HCT116 (cell line): ENCODE data around the gene TRERF1. TPM values are rescaled to one million over a fixed set of nuclear protein-coding genes. Genes with fewer than 3 reads are reported as not detected.

Experiments
- ATAC-seq: fragments of 200-7000 bp; cut with Tn5 transposase; 2 replicates; pipeline ENCODE4 v1.9.1; 2020; ENCODE audit warnings: mild to moderate bottlenecking, moderate library complexity
- BruUV-seq: library from RNA; stranded (reverse); fragments of 400-500 nt; replicated peaks from 2 replicates; lab custom pipeline; 2021; lab: Mats Ljungman, UMichigan
- CTCF ChIA-PET: fragments of 300-600 bp; sonication (Branson Sonifier 250); formaldehyde crosslinking; loops from one replicate; lab custom pipeline; 2021; ENCODE audit warnings: antibody characterized with exemption; lab: Charles Lee
- POLR2A ChIA-PET: fragments of 300-600, 350-600 bp; sonication (Branson Sonifier 250); formaldehyde crosslinking; loops from one replicate; lab custom pipeline; 2021; ENCODE audit warnings: antibody characterized with exemption; lab: Charles Lee
- RAD21 ChIA-PET, 2 experiments: fragments of 300-600 bp; sonication (Branson Sonifier 250); formaldehyde crosslinking; loops; one replicate each; lab custom pipeline; 2023; ENCODE audit warnings: low total read pairs in 2 of 2; ENCODE audit not compliant: uncharacterized antibody in 2 of 2, unreplicated experiment in 2 of 2, low non-redundant PET in 1 of 2; lab: Charles Lee
- DNase-seq: peaks from one replicate; pipeline ENCODE4 v3.0.0-alpha.2; 2010; ENCODE audit warnings: low read depth, low spot score
- H2AFZ ChIP-seq: fragments of 200-600 bp; shearing (Covaris generic), sonication (generic); 2 replicates; pipeline ENCODE4 v1.6.1; 2017; ENCODE audit warnings: low read depth, mixed run types, mixed read lengths, antibody characterized with exemption, low read length; ENCODE audit not compliant: poor library complexity, severe bottlenecking
- H3K27ac ChIP-seq: 2 replicates; pipeline ENCODE4 v1.5.1; 2012; ENCODE audit warnings: low read depth, low read length
- H3K27me3 ChIP-seq: fragments of 200-600 bp; sonication (generic); 2 replicates; pipeline ENCODE4 v1.6.1; 2016; ENCODE audit warnings: mixed run types, low read length, mixed read lengths; ENCODE audit not compliant: insufficient read depth
- H3K36me3 ChIP-seq, 2 experiments: fragments of 200-500 bp in 1 of 2; fragments of 200-600 bp in 1 of 2; sonication (Bioruptor generic) in 1 of 2; sonication (generic) in 1 of 2; 2 replicates each; pipeline versions ENCODE4 v1.5.1 to v1.6.1; 2014 to 2016; ENCODE audit warnings: low read length in 2 of 2, inconsistent platforms in 1 of 2, mixed read lengths in 1 of 2, mixed run types in 1 of 2; ENCODE audit not compliant: insufficient read depth in 2 of 2, control insufficient read depth in 1 of 2
- H3K4me1 ChIP-seq, 2 experiments: fragments of 200-600 bp in 1 of 2; sonication (generic) in 1 of 2; 2 replicates each; pipeline versions ENCODE4 v1.5.1 to v1.6.1; 2012 to 2017; ENCODE audit warnings: low read length in 2 of 2, inconsistent platforms in 1 of 2, mild to moderate bottlenecking in 1 of 2, mixed read lengths in 1 of 2, mixed run types in 1 of 2, moderate library complexity in 1 of 2; ENCODE audit not compliant: insufficient read depth in 2 of 2, control insufficient read depth in 1 of 2
- H3K4me2 ChIP-seq: fragments of 200-600 bp; sonication (generic); 2 replicates; pipeline ENCODE4 v1.6.1; 2017; ENCODE audit warnings: mixed run types, low read length, mixed read lengths
- H3K4me3 ChIP-seq, 2 experiments: fragments of 200-600 bp in 1 of 2; sonication (generic) in 1 of 2; replicated peaks in 1 of 2; 2 replicates each; pipeline ENCODE4 v1.5.1; 2011 to 2016; ENCODE audit warnings: low read length in 2 of 2, control low read depth in 1 of 2, low read depth in 1 of 2, mild to moderate bottlenecking in 1 of 2, mixed read lengths in 1 of 2, mixed run types in 1 of 2
- H3K79me2 ChIP-seq: fragments of 200-600 bp; sonication (generic); 2 replicates; pipeline ENCODE4 v1.6.1; 2017; ENCODE audit warnings: mild to moderate bottlenecking, mixed run types, low read length, moderate library complexity, mixed read lengths; ENCODE audit not compliant: insufficient read depth
- H3K9ac ChIP-seq: fragments of 200-600 bp; sonication (generic); 2 replicates; pipeline ENCODE4 v1.6.1; 2016; ENCODE audit warnings: low read length, mixed read lengths
- H3K9me2 ChIP-seq: fragments of 200-600 bp; sonication (generic), shearing (Covaris generic); 2 replicates; pipeline ENCODE4 v1.6.1; 2017; ENCODE audit warnings: mixed run types, mild to moderate bottlenecking, moderate library complexity; ENCODE audit not compliant: insufficient read depth
- H3K9me3 ChIP-seq, 2 experiments: fragments of 200-500 bp in 1 of 2; fragments of 200-600 bp in 1 of 2; sonication (Bioruptor generic) in 1 of 2; sonication (generic) in 1 of 2; 2 replicates each; pipeline ENCODE4 v1.6.1; 2014 to 2017; ENCODE audit warnings: low read length in 2 of 2, mixed read lengths in 2 of 2, inconsistent platforms in 1 of 2, low read depth in 1 of 2, mild to moderate bottlenecking in 1 of 2, mixed run types in 1 of 2, moderate library complexity in 1 of 2; ENCODE audit not compliant: control insufficient read depth in 1 of 2, insufficient read depth in 1 of 2
- H4K20me1 ChIP-seq: fragments of 200-600 bp; sonication (generic), shearing (Covaris generic); 2 replicates; pipeline ENCODE4 v1.6.1; 2017; ENCODE audit warnings: mixed run types, mild to moderate bottlenecking, moderate library complexity; ENCODE audit not compliant: insufficient read depth
- CBX3 ChIP-seq: IDR thresholded peaks from 2 replicates; pipeline ENCODE4 v1.6.1; 2012; ENCODE audit warnings: low read depth
- CEBPB ChIP-seq: IDR thresholded peaks from 2 replicates; pipeline ENCODE4 v1.6.1; 2012; ENCODE audit warnings: low read depth
- EZH2phosphoT487 ChIP-seq: fragments of 200-600 bp; IDR thresholded peaks from 2 replicates; pipeline ENCODE4 v1.6.1; 2018; ENCODE audit warnings: antibody characterized with exemption, borderline replicate concordance
- RAD21 ChIP-seq: IDR thresholded peaks from 2 replicates; pipeline ENCODE4 v1.6.1; 2012; ENCODE audit warnings: low read depth, mild to moderate bottlenecking
- SIN3A ChIP-seq: IDR thresholded peaks from 2 replicates; pipeline ENCODE4 v1.6.1; 2012; ENCODE audit warnings: low read depth
- YY1 ChIP-seq: IDR thresholded peaks from 2 replicates; pipeline ENCODE4 v1.6.1; 2011; ENCODE audit warnings: low read length, low read depth, moderate library complexity, mild to moderate bottlenecking; ENCODE audit not compliant: insufficient replicate concordance; ENCODE audit errors: extremely low read depth
- ZNF274 ChIP-seq: fragments of 200-500 bp; sonication (Bioruptor generic); IDR thresholded peaks from 2 replicates; pipeline ENCODE4 v1.6.1; 2014; ENCODE audit warnings: mild to moderate bottlenecking, low read depth, low read length, inconsistent platforms
- intact Hi-C: fragments of 100-400 bp; cut with micrococcal nuclease; formaldehyde crosslinking; loops from 2 replicates; pipeline ENCODE4 v1.10.0; 2022
- total RNA-seq: library from RNA; stranded (reverse); gene quantifications from one replicate; pipeline ENCODE4 v1.2.1, GENCODE V29; 2021; ENCODE audit not compliant: unreplicated experiment
- TF ChIP-seq, protein P1 (sequence below): IDR thresholded peaks from 2 replicates; pipeline ENCODE4 v1.6.1; 2012
- TF ChIP-seq, protein P2 (sequence below): IDR thresholded peaks from 2 replicates; pipeline ENCODE4 v1.6.1; 2012

TRERF1 gene
- total RNA-seq, 1 experiment from 2014 or later = 12.4 TPM

DNA sequence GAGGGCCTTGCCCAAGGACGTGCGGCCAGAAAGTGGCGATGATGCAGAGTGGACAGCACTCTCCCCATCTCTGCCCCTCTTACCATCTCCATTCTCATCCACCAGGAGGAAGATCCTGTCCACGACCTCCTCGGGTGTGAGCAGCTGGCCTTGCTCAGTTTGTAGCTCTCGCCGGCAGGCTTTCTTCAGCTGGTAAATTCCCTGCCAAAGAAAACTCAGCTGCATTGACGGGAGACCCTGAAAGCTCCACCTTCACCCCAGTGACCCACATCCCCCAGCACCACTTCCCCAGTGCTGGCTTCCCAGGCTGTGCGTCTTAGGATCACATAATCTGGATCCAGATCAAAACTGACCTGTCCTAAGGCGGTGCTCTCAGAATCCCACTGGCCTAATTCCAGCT lies 266.1 kb downstream of the TRERF1 start:
- Histone ChIP-seq H3K4me3 (no peak overlapping the region), H3K79me2 (no peaks in the 10 kb centered on the region), H3K4me2 (no peak overlapping the region), H3K9me3 (no peaks in the 10 kb centered on the region), H2AFZ (no peak overlapping the region), H3K27ac (no peak overlapping the region)
- BruUV-seq = no TSS peak
- POLR2A ChIA-PET = no interaction called here
- TF ChIP-seq SIN3A (no peak), ZNF274 (no peak), RAD21 (no peak)
- TF ChIP-seq, protein P1, sequence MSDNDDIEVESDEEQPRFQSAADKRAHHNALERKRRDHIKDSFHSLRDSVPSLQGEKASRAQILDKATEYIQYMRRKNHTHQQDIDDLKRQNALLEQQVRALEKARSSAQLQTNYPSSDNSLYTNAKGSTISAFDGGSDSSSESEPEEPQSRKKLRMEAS = no peak
- TF ChIP-seq, all 23 proteins: peak for 0
- no peaks in the 10 kb centered on the region for H3K27me3 ChIP-seq
- no peak for DNase-seq
- no peak overlapping the region for H3K9ac ChIP-seq
- RAD21 ChIA-PET = no interaction called here
- CTCF ChIA-PET = interaction anchor here (1.3 kb wide), 1 partner anchor 29 kb away, joined by 4 read pairs; no protein-coding TSS in a partner anchor
- no peaks in the 10 kb centered on the region for H3K4me1 ChIP-seq
- intact Hi-C loops = no loop called here
- no peaks in the 10 kb centered on the region for H3K36me3 ChIP-seq
- H4K20me1 ChIP-seq = no peaks in the 10 kb centered on the region
- no peaks in the 10 kb centered on the region for H3K9me2 ChIP-seq
- ATAC-seq = no peak

DNA sequence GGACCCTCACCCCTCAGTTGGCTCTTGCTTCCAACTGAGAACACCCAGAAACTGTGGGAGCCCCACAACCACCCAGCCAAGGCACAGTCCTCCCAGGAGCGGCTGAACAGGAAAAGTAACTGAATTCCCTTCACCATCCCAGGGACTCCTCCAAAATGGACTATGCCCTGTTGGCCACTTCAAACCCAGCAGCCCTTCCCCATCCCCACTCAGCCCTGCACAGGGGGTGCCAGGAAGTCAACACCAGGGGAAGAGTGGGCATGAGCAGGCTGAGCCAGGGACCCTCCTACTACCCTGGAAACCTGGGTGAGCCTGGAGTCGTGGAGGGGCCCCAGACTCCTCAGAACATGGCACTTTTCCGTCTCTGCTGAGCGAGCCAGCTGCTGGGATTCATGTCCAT lies 267.3 kb downstream of the TRERF1 start:
- Histone ChIP-seq H3K9me2 (no peaks in the 10 kb centered on the region), H3K27me3 (no peaks in the 10 kb centered on the region), H3K9ac (no peak overlapping the region), H3K4me3 (no peak overlapping the region), H2AFZ (no peak overlapping the region), H3K9me3 (no peaks in the 10 kb centered on the region), H3K27ac (no peak overlapping the region), H4K20me1 (no peaks in the 10 kb centered on the region), H3K4me1 (peaks cover 0 to 4% of the 10 kb centered on the region in 2 experiments; a peak in 1 of 4 replicates), H3K4me2 (no peak overlapping the region), H3K36me3 (no peaks in the 10 kb centered on the region), H3K79me2 (no peaks in the 10 kb centered on the region)
- CTCF ChIA-PET = no interaction called here
- no TSS peak for BruUV-seq
- POLR2A ChIA-PET = interaction anchor here (0.6 kb wide), 1 partner anchor 838 kb away, joined by 3 read pairs; no protein-coding TSS in a partner anchor
- intact Hi-C loops = no loop called here
- TF ChIP-seq YY1 = no peak
- no peak for TF ChIP-seq EZH2phosphoT487
- no peak for TF ChIP-seq CBX3
- TF ChIP-seq CEBPB = no peak
- TF ChIP-seq, protein P2, sequence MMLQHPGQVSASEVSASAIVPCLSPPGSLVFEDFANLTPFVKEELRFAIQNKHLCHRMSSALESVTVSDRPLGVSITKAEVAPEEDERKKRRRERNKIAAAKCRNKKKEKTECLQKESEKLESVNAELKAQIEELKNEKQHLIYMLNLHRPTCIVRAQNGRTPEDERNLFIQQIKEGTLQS = no peak
- ATAC-seq (no peak), DNase-seq (no peak)
- RAD21 ChIA-PET = no interaction called here
